OCI-LY3 (cell line): Measurements from ENCODE around the gene PROK1.

Experiments
- CTCF ChIP-seq: fragments of 200-600, 300-600 bp; sonication (generic); IDR thresholded peaks from 2 replicates; pipeline ENCODE4 v1.5.1; 2014; ENCODE audit warnings: antibody characterized with exemption, low read length, low read depth
- EZH2phosphoT487 ChIP-seq: fragments of 200-600 bp; shearing (Covaris generic); IDR thresholded peaks from 2 replicates; pipeline ENCODE4 v1.6.1; 2018; ENCODE audit warnings: antibody characterized with exemption, mixed run types, low read depth

- TF ChIP-seq CTCF (no peak), EZH2phosphoT487 (no peak)
Observed at GRCh38 chr1:110474444-110474843, 23.5 kb downstream of the PROK1 start.
